Neuron (in vitro differentiated cells): ENCODE results near the gene KRT84.

Experiments used
- H2AFZ ChIP-seq: one replicate; pipeline ENCODE4 v1.6.1; 2013; ENCODE audit warnings: low read depth, mild to moderate bottlenecking, inconsistent platforms, low read length, moderate library complexity
- H3K27me3 ChIP-seq: one replicate; pipeline ENCODE4 v1.6.1; 2013; ENCODE audit warnings: low read length; ENCODE audit not compliant: insufficient read depth
- H3K36me3 ChIP-seq: one replicate; pipeline ENCODE4 v1.6.1; 2013; ENCODE audit warnings: low read length; ENCODE audit not compliant: insufficient read depth
- H3K4me1 ChIP-seq: one replicate; pipeline ENCODE4 v1.6.1; 2013; ENCODE audit warnings: low read length; ENCODE audit not compliant: insufficient read depth
- H3K4me3 ChIP-seq: 2 replicates; pipeline ENCODE4 v1.5.1; 2013; ENCODE audit warnings: mild to moderate bottlenecking, low read length, moderate library complexity
- H3K9me3 ChIP-seq: one replicate; pipeline ENCODE4 v1.6.1; 2013; ENCODE audit warnings: low read length

KRT84 gene

GRCh38 chr12:52335598-52336262 lies 49.7 kb downstream of the KRT84 start:
- H3K4me1 ChIP-seq = no peaks in the 10 kb centered on the region
- H3K36me3 ChIP-seq = no peaks in the 10 kb centered on the region
- H3K9me3 ChIP-seq = no peaks in the 10 kb centered on the region
- peaks cover 5% of the 10 kb centered on the region for H3K27me3 ChIP-seq
- no peak overlapping the region for H2AFZ ChIP-seq
- no peak overlapping the region for H3K4me3 ChIP-seq

DNA sequence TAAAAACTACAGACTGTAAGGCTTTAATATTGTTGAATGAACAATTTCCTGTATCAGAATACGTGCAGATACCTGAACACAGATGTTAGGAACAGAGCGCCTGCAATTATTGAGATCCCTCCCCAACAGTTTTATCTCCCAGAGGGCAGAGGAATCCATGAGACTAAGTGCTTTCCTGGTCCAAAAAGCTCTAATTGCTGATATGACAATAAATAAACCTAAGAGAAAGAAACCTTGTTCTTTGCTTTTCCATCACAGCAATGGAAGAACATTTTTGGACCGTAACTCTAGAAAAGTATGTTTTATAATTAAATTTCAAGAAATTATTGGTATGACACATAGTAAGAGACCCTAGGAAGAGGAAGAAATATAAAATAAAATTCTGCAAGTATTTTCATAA lies 51.3 kb downstream of the KRT84 start:
- H3K4me1 ChIP-seq = no peaks in the 10 kb centered on the region
- H2AFZ ChIP-seq = no peak overlapping the region
- no peak overlapping the region for H3K4me3 ChIP-seq
- peaks cover 5% of the 10 kb centered on the region for H3K27me3 ChIP-seq
- no peaks in the 10 kb centered on the region for H3K36me3 ChIP-seq
- H3K9me3 ChIP-seq = no peaks in the 10 kb centered on the region

- peaks cover 2% of the 10 kb centered on the region for H3K27me3 ChIP-seq
Observed at GRCh38 chr12:52333321-52333720, 52.1 kb downstream of the KRT84 start.

GRCh38 chr12:52332381-52332780 lies 53.1 kb downstream of the KRT84 start:
- Histone ChIP-seq H3K4me1 (no peaks in the 10 kb centered on the region), H3K36me3 (no peaks in the 10 kb centered on the region), H2AFZ (no peak overlapping the region), H3K27me3 (peaks cover 2% of the 10 kb centered on the region), H3K9me3 (no peaks in the 10 kb centered on the region), H3K4me3 (no peak overlapping the region)

More at GRCh38 chr12:52333321-52333720, 52.1 kb downstream of the KRT84 start:
- H3K4me1 ChIP-seq = no peaks in the 10 kb centered on the region
- H3K4me3 ChIP-seq = no peak overlapping the region
- no peak overlapping the region for H2AFZ ChIP-seq
- H3K36me3 ChIP-seq = no peaks in the 10 kb centered on the region
- no peaks in the 10 kb centered on the region for H3K9me3 ChIP-seq

GRCh38 chr12:52331833-52332232 lies 53.6 kb downstream of the KRT84 start:
- Histone ChIP-seq H3K9me3 (no peaks in the 10 kb centered on the region), H3K4me1 (no peaks in the 10 kb centered on the region)

GRCh38 chr12:52331039-52331438 lies 54.4 kb downstream of the KRT84 start:
- peaks cover 2% of the 10 kb centered on the region for H3K27me3 ChIP-seq
- H3K9me3 ChIP-seq = no peaks in the 10 kb centered on the region
- no peaks in the 10 kb centered on the region for H3K36me3 ChIP-seq
- H3K4me1 ChIP-seq = no peaks in the 10 kb centered on the region
- H2AFZ ChIP-seq = no peak overlapping the region
- H3K4me3 ChIP-seq = no peak overlapping the region

More at GRCh38 chr12:52331833-52332232, 53.6 kb downstream of the KRT84 start:
- H3K27me3 ChIP-seq = peaks cover 2% of the 10 kb centered on the region
- H3K36me3 ChIP-seq = no peaks in the 10 kb centered on the region
- no peak overlapping the region for H3K4me3 ChIP-seq
- H2AFZ ChIP-seq = no peak overlapping the region

GRCh38 chr12:52327830-52328500 lies 57.5 kb downstream of the KRT84 start:
- Histone ChIP-seq H3K4me1 (no peaks in the 10 kb centered on the region), H3K27me3 (peaks cover 2% of the 10 kb centered on the region), H3K36me3 (no peaks in the 10 kb centered on the region), H2AFZ (no peak overlapping the region), H3K9me3 (no peaks in the 10 kb centered on the region), H3K4me3 (no peak overlapping the region)
